SH-SY5Y (cell line): Measurements from ENCODE around the gene DMD.

ENCODE experiments used
- GATA2 ChIP-seq: IDR thresholded peaks from 2 replicates; pipeline ENCODE4 v1.6.1; 2011; ENCODE audit warnings: mild to moderate bottlenecking, low read depth, low read length
- GATA3 ChIP-seq: IDR thresholded peaks from 2 replicates; pipeline ENCODE4 v1.6.1; 2011; ENCODE audit warnings: low read depth, mild to moderate bottlenecking, low read length, moderate library complexity

DMD gene

DNA sequence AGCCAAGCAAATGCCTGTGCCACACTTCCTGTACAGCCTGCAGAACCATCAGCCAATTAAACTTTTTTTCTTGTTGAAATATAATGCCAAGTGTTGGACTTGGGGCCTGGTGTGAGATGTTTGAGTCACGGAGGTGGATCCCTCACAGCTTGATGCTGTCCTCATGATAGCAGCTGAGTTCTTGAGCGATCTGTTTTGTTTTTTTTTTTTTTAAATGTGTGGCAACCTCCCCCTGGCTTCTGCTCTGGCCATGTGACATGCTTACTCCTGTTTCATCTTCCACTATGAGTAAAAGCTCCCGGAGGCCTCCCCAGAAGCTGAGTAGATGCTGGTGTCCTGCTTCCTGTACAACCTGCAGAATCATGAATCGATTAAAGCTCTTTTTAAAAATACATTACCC lies 1166.2 kb downstream of the DMD start:
- TF ChIP-seq GATA2 (no peak), GATA3 (no peak)

DNA sequence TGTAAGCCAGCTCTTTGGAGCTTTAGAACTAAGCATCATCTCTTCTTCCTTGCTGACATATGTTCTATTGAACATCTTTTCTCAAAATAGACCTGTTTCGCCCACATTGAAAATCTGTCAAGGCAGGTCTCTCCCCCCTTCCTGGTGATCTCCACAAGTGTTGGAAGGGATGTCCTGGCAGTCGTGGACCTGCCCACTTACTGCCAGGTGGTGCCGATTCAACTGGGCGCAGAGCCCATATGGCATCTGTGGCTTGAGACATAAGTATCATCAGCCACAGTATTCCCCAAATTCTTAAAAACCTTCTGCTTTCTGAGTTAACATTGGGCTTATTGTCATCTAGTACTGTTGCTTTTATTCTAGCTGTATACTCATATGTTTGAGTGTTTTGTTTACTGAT lies 1170.2 kb downstream of the DMD start:
- TF ChIP-seq GATA3 (no peak), GATA2 (no peak)

DNA sequence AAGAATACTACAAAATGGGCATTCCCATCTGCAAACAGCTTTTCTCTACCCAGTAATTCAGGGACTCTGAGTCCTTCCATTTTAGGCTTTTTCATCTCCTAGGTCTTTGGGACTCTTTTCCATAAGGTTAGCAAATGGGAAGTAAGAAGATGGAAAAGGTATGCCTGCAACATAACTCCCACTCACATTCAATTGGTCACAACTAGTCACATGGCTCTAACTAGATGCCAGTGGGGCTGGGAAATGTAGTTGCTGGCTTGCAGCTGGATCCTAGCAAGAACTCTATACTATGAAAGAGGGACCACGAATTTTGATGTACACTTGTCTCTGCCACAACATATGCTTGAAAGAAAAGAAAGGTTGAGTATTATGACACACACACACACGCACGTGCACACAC lies 1184.6 kb downstream of the DMD start:
- TF ChIP-seq GATA3 (no peak), GATA2 (no peak)

DNA sequence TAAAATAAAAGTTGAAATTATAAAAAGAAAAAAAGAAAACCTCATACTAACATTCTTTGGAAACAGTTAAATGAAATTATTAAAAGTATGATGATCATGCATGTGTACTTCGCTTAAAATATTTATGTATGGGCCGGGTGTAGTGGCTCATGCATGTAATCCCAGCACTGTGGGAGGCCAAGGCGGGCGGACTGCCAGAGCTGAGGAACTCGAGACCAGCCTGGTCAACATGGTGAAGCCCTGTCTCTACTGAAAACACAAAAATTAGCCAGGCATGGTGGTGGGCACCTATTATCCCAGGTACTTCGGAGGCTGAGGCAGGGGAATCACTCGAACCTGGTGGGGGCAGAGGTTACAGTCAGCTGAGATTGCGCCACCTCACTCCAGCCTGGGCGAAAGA lies 1187.3 kb downstream of the DMD start:
- TF ChIP-seq GATA2 (no peak), GATA3 (no peak)

DNA sequence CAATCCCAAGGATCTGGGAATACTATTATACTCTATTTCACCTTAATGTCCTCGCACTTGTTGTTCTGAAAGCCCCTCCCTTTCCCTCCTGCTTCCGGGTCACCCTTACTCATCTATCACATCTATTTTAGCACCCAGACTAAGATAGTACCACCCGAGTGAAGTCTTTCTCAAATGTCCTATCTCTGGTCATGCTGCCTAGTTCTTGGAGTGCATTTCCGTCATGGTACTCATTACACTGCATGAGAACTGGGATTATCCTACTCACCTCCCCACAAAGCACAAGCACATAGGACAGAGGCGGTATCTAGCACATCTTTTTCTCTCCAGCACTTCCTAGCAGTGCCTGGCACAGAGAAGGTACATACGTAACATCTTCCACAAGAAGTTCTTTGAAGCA lies 1195.2 kb downstream of the DMD start:
- TF ChIP-seq GATA2, result no peak
- no peak for TF ChIP-seq GATA3

DNA sequence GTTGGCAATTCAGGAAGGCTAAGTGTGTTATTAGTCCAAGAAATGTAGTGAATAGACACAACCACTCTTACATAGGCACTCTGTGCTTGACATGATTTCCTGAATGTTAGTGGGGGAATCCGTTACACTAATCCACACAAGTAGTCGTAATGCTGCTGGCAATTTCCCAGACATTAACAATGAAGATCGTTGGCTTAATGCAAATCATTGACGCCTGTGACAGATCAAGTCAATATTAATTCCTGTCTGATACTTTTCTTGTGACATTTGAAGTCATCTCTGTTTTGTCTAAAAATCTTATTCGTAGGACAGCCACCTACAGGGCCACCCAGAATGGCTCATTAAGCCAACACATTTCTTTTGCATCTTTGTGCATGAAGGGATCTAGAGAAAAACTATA lies 1200.4 kb downstream of the DMD start:
- no peak for TF ChIP-seq GATA2
- no peak for TF ChIP-seq GATA3

DNA sequence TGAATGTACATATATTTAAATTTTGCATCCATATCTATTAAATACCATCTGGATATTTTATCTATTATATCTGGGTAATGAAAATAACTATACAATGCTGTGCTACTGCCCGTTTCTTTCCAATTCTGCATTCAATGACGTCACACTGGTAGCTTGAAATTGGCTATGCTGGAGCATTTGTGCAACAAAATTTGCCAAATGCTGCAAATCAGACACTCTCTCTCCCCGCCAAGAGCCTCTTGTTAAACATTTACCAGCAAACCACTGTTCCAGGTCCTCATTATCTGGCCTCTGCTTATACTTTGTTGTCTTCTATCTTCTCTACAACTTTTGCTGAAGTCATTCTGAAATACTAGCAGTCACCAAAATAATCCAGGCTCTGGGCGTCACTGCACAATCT lies 1201.1 kb downstream of the DMD start:
- TF ChIP-seq GATA3 (no peak), GATA2 (no peak)

DNA sequence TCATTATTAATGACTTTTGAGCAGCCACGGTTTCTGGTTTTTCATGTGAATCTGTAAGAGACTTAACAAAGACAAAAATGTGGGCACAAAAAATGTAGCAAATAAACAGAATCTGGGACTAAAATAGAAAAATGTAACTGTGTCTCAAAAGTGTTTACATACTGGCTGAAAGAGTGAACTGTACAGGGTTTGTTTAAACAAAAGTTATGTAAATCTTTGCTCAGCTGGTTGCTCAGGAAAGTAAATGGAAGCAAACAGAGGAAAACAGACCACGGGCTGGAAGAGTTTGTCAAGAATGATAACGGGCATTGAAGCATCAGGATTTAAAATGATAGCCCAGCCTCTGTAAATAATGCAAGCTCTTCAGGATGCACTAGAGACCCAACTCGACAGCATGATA lies 1217.7 kb downstream of the DMD start:
- TF ChIP-seq GATA2 (no peak), GATA3 (no peak)

DNA sequence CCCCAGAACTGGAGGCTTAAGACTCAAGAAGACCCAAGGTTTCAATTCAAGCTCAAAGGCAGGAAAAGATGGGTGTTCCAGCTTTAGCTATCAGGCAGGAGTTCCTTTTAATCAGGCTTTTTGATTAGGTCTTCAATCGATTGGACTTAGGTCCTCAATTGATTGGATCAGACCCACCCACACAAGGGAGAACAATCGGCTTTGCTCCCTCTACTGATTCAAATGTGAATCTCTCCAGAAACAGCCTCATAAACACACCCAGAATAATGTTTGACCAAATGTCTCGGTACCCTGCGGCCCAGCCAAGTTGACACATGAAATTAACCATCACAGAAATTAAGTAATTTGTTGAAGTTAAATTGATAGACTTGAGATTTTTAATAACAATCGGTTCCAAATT lies 1222.4 kb downstream of the DMD start:
- TF ChIP-seq GATA2, result no peak
- TF ChIP-seq GATA3, result no peak

DNA sequence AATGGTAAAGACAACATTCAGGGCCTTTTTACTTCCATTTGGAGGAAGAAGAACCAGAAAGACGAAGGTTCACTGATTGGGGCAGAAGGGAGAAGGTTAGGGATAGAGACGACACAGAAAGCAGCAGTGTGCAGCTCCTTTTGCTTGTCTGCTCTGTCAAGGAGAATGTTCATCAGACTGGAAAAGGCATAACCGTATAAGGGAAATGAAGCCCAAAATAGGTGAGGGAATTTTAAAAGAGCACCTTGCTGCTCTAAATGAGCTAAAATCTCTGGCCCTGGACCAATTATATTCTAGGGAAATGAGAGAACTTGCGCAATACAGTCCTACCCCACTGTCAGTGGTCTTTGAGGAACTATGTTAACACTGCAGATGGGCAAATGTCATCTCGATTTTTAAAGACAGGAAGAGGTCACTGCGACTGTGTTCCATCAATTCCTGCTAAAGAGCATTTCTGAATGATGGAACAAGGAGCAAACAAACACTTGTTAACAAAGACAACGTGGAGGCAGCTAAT lies 1229.7 kb downstream of the DMD start:
- TF ChIP-seq GATA3, result no peak
- no peak for TF ChIP-seq GATA2

DNA sequence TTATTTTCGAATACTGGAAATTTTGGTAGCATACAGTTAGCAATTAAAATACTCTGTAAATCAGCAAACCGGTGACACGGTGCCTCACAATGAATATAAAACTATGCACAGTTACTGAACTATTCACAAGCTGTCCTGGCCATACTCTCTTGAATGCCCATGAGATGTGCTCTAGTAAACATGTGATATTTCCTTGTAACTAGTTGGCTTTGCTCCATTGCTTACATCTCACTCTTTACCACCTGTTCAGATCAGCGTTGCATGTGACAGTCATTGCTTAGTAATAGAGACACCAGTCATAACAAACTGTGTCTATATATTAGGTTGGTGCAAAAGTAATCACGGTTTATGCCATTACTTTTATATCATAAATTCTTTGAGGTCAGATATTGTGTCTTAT lies 1241.6 kb downstream of the DMD start:
- TF ChIP-seq GATA2 (no peak), GATA3 (no peak)

DNA sequence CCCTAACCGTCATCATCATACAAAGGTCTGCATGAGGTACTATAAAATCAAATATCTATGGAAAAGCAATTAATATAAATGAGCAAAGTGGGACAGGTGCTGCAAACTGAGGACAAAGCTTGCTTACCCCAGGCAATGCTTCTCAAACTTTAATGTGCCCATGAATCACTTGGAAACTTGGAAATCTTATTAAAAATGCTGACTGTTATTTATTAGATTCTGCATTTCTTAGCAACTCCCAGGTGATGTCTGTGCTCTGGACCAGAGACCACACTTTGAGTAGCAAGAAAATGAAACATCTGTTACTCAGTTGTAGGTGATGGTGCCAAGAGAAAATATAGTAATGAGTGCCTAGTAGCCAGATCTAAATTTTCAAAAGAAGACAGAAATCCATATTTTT lies 1249.1 kb downstream of the DMD start:
- TF ChIP-seq GATA3 (no peak), GATA2 (no peak)

DNA sequence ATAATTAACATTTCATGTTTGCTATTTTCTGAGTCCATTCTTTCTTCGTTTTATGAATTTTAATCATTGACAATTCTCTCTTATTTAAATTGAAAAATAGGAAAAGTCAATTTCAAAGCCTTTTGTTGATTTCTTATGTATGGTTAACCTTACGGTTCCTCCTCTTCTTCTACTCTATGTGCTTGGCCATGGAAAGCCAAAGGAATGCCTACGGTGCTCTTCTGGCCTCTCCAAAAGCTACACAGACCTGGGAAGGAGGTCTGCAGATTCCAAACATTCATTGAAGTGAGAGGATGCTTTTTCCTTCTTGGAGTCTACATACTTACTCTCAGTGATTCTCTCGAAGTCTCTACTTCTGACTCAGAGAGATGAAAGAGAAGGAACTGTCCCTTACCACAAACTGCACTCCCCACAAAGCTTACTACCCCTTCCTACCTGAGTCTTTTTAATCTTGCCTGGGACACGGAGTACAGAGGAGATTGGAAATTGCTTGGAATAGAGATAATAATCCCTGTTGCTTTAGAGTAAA lies 1276.4 kb downstream of the DMD start:
- no peak for TF ChIP-seq GATA3
- no peak for TF ChIP-seq GATA2

DNA sequence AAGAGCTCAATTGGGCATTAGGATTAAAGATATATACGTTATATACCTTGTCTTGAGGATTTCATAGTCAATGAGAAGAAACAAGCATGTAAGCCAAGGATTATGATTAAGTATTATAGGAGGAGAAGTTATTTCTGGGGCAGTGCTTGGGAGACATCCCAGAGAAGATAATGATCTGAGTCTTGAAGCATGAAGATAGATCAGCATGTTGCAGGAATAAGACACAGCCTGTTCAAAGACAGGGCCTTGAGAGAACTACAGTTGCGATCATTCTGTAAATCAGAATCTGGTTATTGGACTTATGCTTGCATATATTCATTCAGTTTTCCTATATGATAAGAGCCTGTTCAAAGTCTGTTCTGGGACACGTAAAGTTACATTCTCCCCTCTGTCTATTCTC lies 1277.3 kb downstream of the DMD start:
- no peak for TF ChIP-seq GATA2
- TF ChIP-seq GATA3, result no peak

DNA sequence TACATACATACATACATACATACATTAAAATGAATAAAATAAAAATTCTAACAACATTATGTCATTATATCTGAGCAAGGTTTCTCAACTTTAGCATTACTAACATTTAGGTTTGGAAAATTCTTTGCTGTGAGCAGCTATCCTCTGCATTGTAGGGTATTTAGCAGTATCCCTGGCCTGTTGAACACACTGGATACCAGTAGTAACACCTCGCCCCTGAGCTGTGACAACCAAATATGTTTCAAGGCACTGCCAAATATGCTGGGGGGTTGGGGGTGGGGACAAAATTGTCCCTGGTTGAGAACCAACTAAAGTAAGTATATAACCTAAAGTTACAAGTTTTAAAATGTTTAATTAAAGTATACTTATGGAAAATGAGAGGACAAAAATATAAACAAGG lies 1278.6 kb downstream of the DMD start:
- TF ChIP-seq GATA3 (no peak), GATA2 (no peak)

DNA sequence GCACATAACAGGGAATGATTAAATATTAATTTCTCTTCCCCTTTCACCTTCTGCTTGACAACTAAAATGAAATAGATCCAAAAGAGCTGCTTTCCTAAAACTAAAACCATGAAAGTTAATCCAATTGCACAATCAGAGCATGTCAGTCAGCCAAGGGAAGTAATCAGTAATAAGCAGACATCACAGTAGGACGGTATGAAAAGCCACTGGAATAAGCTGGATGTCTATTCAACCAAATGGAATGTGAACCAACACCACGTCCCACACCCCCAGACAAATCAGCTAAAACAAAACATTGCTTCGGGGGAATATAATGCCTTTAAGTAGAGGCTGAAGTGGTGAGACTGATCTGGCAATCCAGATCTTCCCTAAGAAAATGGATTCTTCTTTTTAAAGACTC lies 1280.1 kb downstream of the DMD start:
- TF ChIP-seq GATA3 (no peak), GATA2 (no peak)

DNA sequence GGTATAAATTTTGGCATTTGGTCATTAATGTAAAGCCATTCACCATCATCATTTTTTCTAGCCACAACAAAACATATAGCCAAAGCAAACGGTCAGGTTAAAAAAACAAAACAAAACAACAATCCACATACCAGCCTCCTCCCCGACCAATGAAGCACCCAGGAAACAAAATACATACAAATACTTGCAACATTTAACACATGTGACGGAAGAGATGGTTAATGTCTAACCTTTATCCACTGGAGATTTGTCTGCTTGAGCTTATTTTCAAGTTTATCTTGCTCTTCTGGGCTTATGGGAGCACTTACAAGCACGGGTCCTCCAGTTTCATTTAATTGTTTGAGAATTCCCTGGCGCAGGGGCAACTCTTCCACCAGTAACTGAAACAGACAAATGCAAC lies 1282.0 kb downstream of the DMD start:
- TF ChIP-seq GATA2 (no peak), GATA3 (no peak)
